GM12873 (cell line): Measurements from ENCODE around the gene G6PC3.

ENCODE experiments used
- CTCF ChIP-seq: IDR thresholded peaks from 2 replicates; pipeline ENCODE4 v1.5.1; 2012; ENCODE audit warnings: low read depth, mild to moderate bottlenecking, moderate library complexity, low read length, control low read depth; ENCODE audit not compliant: insufficient read depth; ENCODE audit errors: missing control alignments

G6PC3 gene

GRCh38 chr17:44108440-44109311 is 38.1 kb downstream of the G6PC3 start:
- no peak for TF ChIP-seq CTCF

DNA sequence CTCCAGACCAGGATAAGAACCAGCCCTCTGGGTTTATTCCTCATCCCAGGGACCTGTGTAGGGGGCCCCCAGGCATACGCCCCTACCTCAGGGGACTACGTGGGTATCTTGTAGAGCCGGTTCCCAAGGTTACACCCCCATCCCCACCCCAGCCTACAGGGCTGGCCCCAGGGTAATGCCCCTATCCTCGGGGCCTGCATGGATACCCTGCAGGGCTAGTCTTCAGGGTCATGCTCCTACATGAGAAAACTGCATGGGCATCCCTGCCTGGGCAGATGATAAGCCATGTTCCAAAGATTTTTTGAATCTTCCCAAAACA is 38.7 kb downstream of the G6PC3 start:
- TF ChIP-seq CTCF = no peak

DNA sequence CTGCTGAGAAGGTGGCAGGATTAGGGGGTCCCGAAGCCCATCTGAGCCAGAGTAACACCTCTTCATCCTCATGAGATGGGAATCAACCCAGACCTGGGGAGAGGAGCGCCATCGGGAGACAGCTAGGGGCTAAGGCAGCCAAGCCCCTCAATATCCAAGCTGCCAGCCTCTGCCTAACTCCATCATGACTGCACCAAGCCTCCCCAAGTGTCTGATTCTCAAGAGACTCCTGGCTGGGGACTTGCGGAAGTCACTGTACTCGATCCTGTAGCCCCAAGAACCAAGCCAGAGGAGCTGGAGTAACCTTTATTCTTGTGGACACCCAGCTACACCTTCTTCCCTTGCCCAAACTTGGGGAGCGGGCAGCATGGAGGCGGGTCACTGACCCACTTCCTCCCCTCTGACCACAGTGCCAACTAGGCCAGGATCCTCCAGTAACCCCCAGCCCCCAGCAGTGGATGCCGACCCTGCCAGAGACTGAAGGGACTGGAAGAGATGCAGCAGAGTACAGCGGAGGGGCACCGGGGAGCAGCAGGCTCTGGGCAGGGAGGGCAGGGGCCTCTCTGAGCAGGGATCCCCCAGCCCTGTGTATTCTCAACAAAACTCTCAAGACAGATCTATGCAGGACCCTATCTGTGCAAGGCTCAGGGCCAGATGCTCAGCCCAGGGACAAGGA is 39.6 kb downstream of the G6PC3 start:
- no peak for TF ChIP-seq CTCF

DNA sequence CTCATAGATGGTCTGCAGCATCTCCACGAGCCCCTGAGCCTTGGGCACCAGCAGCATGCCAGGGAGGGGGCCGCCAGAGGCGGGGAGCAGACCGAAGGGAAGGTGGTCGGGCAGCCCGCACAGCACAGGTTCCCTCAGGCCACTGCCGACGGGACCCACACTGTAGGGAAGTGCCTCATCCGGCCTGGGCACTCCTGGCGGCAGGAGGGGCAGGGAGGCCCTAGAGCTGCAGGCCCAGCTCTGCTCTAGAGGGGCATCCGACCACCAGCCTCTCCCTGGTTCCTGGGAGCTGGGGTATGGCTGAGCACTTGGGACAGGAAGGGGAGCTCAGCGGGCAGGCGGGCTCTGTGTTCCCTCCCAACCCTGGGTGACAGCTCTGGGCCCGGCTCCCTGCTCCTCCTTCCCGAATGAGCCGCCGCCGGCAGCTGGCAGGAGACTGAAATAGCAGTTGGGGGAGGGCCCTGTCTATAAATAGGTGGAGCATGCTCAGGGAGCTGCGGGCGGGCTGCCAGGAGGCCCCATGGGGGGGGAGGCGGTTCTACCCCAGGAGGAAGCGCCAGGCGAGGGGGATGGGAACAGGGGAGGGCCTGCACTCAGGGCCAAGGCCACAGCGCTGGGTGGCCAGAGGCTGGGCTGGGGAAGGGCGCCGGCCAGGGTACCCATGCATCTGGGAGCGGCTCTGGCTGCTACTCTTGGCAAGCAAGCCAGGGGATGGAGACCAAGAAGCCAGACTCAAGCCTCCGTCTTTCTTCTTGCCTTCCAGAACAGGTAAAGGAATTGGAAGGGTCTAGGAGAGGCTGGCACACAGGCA is 40.5 kb downstream of the G6PC3 start:
- TF ChIP-seq CTCF = no peak

GRCh38 chr17:44111777-44112176 is 41.2 kb downstream of the G6PC3 start:
- no peak for TF ChIP-seq CTCF

GRCh38 chr17:44112284-44113280 is 42.0 kb downstream of the G6PC3 start:
- no peak for TF ChIP-seq CTCF
